ENCODE measurements around the gene EIF4E1B.

Gene EIF4E1B

DNA sequence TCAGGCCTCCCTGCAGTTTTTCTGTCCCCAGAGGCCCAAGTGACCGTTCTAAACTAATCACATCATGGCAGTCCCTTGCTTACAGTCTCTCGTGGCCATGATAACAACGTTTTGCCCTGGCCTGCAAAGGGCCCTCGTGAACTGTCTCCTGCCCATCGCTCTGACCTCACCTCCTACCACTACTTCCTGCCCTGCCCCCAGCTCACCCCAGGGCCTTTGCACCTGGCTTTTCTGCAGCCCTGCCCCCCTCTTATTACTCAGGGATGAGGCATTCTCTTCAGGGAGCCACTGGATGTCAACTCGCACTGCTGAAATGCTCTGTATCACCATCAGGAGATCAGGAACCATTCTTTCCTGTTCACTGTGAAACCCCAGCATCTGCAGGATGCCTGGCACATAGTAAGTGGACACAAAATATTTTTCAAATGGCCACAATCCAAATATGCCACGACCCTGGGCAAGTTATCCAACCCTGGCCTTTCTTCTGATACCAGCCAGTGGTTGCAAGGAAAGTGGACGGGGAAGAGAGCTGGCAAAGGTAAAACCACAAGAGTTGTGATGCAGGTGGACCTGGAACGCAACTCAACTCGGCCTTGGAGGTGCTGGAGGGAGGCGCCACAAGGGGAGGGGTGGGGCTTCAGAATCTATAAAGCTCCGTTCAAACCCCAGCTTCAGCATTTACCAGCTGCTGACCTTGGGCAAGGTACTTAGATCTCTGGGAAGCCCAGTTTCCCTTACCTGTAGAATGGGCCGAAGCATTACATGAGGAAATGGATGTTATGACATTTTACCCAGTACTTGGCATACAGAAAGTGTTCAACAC lies 1.9 kb upstream of the EIF4E1B start:
- no peak for DNase-seq

DNA sequence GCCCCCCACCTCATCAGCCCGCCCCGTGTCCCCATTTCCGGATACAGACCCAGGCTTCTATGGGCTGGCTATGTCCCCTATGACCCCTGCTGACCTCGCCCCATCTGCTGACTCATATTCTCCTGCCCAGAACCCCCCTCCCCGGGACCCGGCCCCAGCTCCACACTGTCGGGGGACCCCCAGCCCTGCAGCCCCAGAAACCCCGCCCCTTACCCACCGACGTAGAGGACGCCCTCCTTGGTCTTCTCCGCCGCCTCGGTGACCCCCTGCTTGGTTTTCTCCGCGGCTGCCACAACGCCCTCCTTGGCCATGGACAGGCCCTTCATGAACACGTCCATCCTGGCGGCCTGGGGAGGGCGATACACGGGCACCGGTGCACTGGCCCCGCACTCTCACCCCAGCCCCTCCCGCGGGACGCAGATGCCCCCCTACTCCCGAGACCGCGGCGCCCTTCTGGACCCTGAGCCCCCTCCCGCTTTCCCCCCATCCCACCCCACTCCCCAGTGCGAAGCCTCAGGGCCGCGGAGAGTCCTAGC lies 1.1 kb upstream of the EIF4E1B start:
- no peak for DNase-seq

DNA sequence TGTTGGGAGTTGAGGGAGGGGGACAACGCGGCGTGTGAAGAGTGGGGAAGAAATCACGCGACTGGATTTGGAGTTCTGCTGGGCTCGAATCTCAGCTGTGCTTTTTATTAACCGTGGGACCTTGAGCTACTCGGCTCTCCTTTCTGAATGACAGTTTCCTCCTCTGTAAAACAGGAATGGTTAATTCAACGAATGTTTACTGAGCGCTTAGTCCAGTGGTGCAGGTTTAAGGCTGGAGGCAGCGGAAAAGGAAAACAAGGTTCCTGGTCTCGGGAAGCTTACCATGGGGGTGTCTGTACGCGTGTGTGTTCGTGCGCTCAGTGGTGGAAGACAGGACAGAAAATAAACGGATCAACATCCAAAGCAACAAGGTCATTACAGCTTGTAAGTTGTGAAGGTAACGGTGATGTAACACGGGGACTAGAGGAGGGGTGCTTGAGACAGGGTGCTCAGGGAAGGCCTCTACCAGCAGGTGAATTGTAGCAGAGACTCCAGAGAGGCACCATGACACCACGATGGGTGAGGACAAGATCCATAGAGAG lies 277 bp downstream of the EIF4E1B start:
- no peak for DNase-seq

- no peak for DNase-seq
These were observed 1.1 kb downstream of the EIF4E1B start for GRCh38 chr5:176631383-176632200.

DNA sequence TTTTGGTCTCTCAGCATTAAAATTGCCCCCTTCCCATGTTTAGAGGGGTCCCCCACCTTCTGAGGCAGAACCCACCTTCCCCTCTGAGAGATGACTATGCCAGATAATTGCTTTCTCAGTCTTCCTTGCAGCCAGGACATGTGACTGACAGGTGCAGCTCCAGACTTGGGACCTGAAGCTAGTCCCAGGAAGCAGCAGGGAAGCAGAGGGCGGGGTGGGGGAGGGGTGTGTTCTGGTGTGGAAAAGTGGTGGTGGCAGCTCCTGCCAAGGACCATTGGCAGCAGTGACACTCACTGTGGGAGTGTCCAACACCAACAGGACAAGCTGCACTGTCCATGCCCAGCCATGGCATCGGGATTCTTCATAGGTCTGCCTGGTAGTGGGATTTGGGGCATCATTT lies 2.3 kb downstream of the EIF4E1B start:
- DNase-seq = no peak

GRCh38 chr5:176633598-176633997 lies 3.1 kb downstream of the EIF4E1B start:
- no peak for DNase-seq

DNA sequence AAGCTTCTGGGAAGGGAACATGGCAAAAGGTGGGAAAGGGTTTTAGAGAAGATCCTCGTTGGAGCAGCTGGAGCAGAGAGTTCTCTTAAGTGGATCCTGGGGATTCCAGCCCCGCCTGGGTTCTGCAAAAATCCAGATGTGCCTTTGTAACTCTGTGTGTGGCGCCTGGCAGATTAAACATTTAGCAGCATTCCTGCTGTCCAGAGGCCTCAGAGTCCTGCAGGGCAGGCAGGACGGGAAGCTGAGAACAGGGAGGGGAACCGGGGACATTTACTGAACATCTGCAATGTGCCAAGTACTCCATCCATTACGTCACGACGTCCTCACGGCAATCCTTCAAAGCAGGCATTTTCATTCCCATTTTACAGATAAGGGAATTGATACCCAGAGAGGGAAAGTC lies 6.0 kb downstream of the EIF4E1B start:
- DNase-seq = no peak

- DNase-seq = no peak
These were observed 7.1 kb downstream of the EIF4E1B start for GRCh38 chr5:176637556-176637955.

- no peak for DNase-seq
These were observed 8.0 kb downstream of the EIF4E1B start for GRCh38 chr5:176638437-176638836.

DNA sequence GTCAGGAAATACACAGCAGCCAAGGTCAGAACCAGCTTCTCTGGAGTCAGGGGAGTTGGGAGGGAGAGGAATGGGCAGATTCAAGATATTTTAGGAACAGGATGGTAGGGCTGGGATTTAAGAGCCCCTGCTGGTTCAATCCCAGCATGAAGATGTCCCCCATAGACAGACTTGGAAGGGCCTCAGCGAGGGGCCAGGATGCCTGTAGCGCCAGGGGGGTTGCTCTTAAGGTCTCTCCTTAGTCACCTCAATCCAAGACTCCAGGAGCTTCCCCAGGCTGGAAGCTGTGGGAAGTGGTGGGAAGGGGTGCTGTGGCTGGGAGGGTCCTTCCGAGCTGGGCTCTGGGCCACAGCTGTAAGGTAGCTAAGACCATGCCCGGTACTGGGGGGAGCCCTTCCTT lies 8.7 kb downstream of the EIF4E1B start:
- no peak for DNase-seq

DNA sequence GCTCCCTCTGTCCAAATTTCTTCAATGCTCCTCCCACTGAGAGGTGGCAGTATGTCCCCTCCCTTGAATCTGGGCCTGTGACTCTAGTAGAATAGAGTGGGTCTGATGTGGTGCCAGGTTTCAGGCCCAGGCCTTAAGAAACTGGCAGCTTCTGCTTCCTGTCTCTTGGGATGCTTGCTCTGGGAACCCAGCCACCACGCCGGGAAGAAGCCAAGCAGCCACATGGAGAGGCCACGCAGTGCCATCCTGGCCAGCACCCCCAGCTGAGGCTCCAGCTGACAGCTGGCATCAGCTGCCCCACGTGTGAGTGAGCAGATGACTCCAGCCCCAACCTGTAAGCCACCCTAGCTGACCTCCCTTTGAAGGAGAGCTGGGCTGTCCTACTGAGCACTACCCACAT lies 9.5 kb downstream of the EIF4E1B start:
- DNase-seq = no peak

DNA sequence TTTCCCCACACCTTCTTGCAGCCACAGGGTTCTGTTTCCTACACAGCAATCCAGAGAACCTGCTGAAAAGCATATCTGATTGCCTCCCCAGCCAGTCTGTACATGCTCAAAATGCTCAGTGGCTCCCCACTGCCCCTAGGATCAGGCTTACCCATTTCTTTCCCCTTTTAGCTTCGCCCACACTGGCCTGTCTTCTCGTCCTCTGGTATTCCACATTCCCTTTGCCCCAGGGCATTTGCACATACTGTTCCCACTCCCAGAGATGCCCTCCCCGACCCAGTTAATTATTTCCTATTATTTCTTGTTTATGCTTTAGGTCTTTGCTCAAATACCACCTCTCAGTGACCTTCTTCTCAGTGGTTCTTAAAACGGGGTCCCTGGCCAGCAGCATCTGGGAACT lies 10.1 kb downstream of the EIF4E1B start:
- DNase-seq = no peak

- DNase-seq = no peak
These were observed 12.4 kb downstream of the EIF4E1B start for GRCh38 chr5:176642675-176643490.

DNA sequence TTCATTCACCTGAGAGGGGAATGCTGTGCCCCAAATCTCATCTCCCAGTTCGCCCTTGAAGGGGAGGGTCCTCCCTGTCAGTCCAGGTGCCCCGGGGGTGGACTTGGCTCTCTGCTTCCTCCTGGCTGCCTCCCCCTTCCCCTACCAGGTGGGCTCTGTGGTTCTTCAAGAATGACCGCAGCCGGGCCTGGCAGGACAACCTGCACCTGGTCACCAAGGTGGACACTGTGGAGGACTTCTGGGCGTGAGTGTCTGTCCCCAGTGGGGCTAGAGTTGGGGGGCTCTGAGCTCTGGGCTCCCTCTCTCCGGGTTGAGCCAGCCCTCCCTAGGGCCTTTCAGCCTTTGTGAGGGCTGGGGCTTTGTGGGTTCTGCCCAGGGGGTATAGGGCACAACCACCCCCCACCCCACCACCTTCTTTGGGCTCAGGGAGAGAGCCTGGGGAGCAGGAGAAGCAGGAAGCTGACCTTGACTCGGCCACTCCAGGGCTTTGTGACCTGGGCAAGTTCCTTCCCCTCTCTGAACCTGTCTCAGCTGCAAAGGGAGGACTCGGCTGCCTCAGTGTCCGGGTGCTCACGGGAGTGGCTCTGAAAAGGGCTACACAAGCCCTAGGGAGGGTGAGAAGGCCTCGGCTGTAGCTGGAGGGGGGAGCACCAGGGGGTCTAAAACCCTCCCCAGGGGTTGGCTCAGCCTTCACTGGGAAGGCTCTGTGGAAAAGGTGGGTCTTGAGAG lies 13.2 kb downstream of the EIF4E1B start:
- no peak for DNase-seq

- DNase-seq = no peak
These were observed 13.8 kb downstream of the EIF4E1B start for GRCh38 chr5:176644294-176644693.

DNA sequence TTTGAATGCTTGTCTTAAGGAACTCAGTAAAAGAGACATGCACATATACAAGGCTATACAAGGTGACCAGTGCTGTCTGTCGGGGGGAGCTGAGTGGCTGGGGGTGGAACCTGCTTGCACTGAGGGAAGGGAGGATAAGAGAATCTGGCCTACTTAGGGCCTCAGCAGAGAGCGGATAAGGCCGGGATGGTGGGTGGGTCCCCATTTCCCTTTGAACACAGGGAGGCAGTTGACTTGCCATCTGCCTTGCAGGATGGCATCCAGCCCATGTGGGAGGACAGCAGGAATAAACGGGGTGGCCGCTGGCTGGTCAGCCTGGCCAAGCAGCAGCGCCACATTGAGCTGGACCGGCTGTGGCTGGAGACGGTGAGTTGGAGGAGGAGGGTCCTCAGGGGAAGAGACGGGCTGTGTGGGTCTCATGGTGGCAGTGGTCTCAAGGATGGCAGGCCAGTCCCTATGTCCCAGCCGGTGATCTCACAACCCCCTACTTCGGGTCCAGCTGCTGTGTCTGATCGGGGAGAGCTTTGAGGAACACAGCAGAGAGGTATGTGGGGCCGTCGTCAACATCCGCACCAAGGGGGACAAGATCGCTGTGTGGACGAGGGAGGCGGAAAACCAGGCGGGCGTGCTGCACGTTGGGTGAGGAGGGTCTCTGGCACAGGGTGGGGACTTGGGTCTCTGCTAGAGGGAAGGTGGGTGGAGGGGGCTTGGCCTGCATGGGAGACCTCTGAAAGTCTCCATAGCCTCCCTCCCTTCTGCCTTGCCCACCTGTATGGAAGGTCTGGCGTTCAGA lies 14.6 kb downstream of the EIF4E1B start:
- DNase-seq = no peak

- no peak for DNase-seq
These were observed 15.7 kb downstream of the EIF4E1B start for GRCh38 chr5:176646049-176646706.

- DNase-seq = no peak
These were observed 16.2 kb downstream of the EIF4E1B start for GRCh38 chr5:176646707-176647029.

DNA sequence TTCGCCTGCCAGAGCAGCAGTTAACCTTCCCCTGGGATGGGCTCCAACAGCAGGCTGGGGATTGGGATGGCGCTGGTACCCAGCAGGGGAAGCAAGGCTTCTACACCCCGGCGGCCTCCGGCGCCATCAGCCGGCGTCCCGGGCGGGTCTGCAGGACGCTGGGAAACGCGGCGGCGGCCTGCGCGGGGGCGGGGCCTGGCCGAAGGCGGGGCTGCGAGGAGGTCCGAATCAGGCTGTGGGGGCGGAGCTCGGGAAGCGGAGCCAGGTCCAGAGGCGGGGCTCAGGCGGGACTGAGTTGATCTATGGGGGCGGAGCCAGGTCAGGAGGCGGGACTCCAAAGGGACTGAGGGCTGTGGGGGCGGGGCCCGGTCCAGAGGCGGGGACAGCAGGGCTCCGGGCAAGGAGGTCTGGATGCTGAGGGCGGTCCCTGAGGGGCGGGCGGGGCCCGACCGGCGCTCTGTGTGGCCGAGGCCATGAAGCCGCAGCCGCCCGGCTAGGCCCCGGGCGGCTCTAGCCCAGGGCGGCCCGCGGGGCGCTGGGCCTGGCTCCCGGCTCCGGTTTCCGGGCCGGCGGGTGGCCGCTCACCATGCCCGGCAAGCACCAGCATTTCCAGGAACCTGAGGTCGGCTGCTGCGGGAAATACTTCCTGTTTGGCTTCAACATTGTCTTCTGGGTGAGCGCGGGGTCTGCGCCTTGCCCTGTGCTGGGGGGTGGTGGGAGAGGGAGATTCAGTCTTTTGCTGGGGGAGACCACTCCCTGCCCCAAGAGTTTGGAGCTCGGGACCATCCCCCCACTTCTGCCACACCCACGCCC lies 16.8 kb downstream of the EIF4E1B start, which contains the start of gene TSPAN17:
TSS of gene TSPAN17 (plus strand) at position 455 of the 813 bp plus-strand sequence. CDS start at position 587, 132 bp downstream.
- peak; percentile 93 for DNase-seq
